DND-41 (cell line): ENCODE measurements around the gene ERMARD.
A peak's percentile ranks its signal among the peaks of the same experiment; 100 is the strongest.

Source experiments
- ATAC-seq: fragments of 200-7000 bp; cut with Tn5 transposase; 3 replicates; pipeline ENCODE4 v1.9.1; 2021; ENCODE audit warnings: low read depth; ENCODE audit not compliant: insufficient read depth
- DNase-seq: peaks from one replicate; pipeline ENCODE4 v3.0.0-alpha.2; 2020
- H2AFZ ChIP-seq: 2 replicates; pipeline ENCODE4 v1.6.0; 2012; ENCODE audit warnings: low read depth, low read length
- H3K27ac ChIP-seq: 2 replicates; pipeline ENCODE4 v1.5.1; 2012; ENCODE audit warnings: low read length, inconsistent platforms
- H3K27me3 ChIP-seq: fragments of 200-600 bp; sonication (generic); 2 replicates; pipeline ENCODE4 v1.6.0; 2012; ENCODE audit warnings: low read length, mild to moderate bottlenecking, inconsistent platforms; ENCODE audit not compliant: insufficient read depth, poor library complexity
- H3K36me3 ChIP-seq: 2 replicates; pipeline ENCODE4 v1.5.1; 2012; ENCODE audit warnings: low read length, inconsistent platforms; ENCODE audit not compliant: insufficient read depth
- H3K4me1 ChIP-seq: 2 replicates; pipeline ENCODE4 v1.5.1; 2012; ENCODE audit warnings: mild to moderate bottlenecking, low read length; ENCODE audit not compliant: insufficient read depth
- H3K4me2 ChIP-seq: 2 replicates; pipeline ENCODE4 v1.6.0; 2012; ENCODE audit warnings: mild to moderate bottlenecking, moderate library complexity, low read length, inconsistent platforms; ENCODE audit not compliant: insufficient read depth
- H3K4me3 ChIP-seq, 2 experiments: fragments of 200-600 bp in 1 of 2; shearing (Covaris generic) in 1 of 2; 2 replicates each; pipeline ENCODE4 v1.5.1; 2012 to 2016; ENCODE audit warnings: inconsistent platforms in 2 of 2, low read length in 2 of 2, mild to moderate bottlenecking in 2 of 2, low read depth in 1 of 2, moderate library complexity in 1 of 2
- H3K79me2 ChIP-seq: 2 replicates; pipeline ENCODE4 v1.6.0; 2012; ENCODE audit warnings: low read length, inconsistent platforms; ENCODE audit not compliant: insufficient read depth
- H3K9ac ChIP-seq: 2 replicates; pipeline ENCODE4 v1.6.0; 2012; ENCODE audit warnings: low read depth, mild to moderate bottlenecking, inconsistent platforms, low read length, moderate library complexity
- H3K9me3 ChIP-seq: 2 replicates; pipeline ENCODE4 v1.5.1; 2012; ENCODE audit warnings: low read length, moderate library complexity, mild to moderate bottlenecking, inconsistent platforms; ENCODE audit not compliant: insufficient read depth, severe bottlenecking
- H4K20me1 ChIP-seq: 2 replicates; pipeline ENCODE4 v1.6.0; 2012; ENCODE audit warnings: low read length; ENCODE audit not compliant: insufficient read depth
- CTCF ChIP-seq: IDR thresholded peaks from 2 replicates; pipeline ENCODE4 v1.5.1; 2012; ENCODE audit warnings: borderline replicate concordance, low read length, moderate library complexity, mild to moderate bottlenecking; ENCODE audit not compliant: poor library complexity, severe bottlenecking; ENCODE audit errors: extremely low read depth
- EZH2 ChIP-seq: IDR thresholded peaks from 3 replicates; pipeline ENCODE4 v1.6.1; 2012; ENCODE audit warnings: borderline replicate concordance, low read depth, mild to moderate bottlenecking, moderate library complexity, low read length, inconsistent platforms; ENCODE audit not compliant: severe bottlenecking

Gene ERMARD

GRCh38 chr6:169724494-169725124, 26.8 kb upstream of the ERMARD start, which contains the start of gene PHF10:
Gene PHF10, minus strand, starts transcription at chr6:169724500. Its CDS starts 569 bp downstream, at chr6:169723931.
- H3K9ac ChIP-seq = peak within 1 kb of the TSS; percentile 84
- peak; percentile 85 for DNase-seq
- H3K4me3 ChIP-seq = peak within 1 kb of the TSS; percentile 48 to 74
- peak within 1 kb of the TSS; percentile 91 for H3K4me2 ChIP-seq
- H3K36me3 ChIP-seq = no peaks in the 10 kb centered on the region; the same call in none of the 2 replicates
- peaks cover 18% of the 10 kb centered on the region for H4K20me1 ChIP-seq
- ATAC-seq = peak; percentile 77
- peaks cover 41% of the 10 kb centered on the region for H3K79me2 ChIP-seq
- no peaks in the 10 kb centered on the region for H3K27me3 ChIP-seq
- TF ChIP-seq CTCF = no peak
- no peak for TF ChIP-seq EZH2
- no peaks in the 10 kb centered on the region for H3K9me3 ChIP-seq
- peak within 1 kb of the TSS; percentile 81 for H3K27ac ChIP-seq
- H2AFZ ChIP-seq = peak within 1 kb of the TSS; percentile 83
- peaks cover 39% of the 10 kb centered on the region for H3K4me1 ChIP-seq

- Histone ChIP-seq H3K4me1 (peaks cover 36% of the 10 kb centered on the region), H3K27me3 (no peaks in the 10 kb centered on the region), H3K4me2 (peak overlapping the region; percentile 78), H3K9ac (peak overlapping the region; percentile 63), H3K79me2 (peaks cover 33% of the 10 kb centered on the region), H3K36me3 (no peaks in the 10 kb centered on the region; the same call in none of the 2 replicates), H3K9me3 (no peaks in the 10 kb centered on the region), H4K20me1 (peaks cover 15% of the 10 kb centered on the region), H2AFZ (peak overlapping the region; percentile 83), H3K27ac (peak overlapping the region; percentile 56), H3K4me3 (peak overlapping the region; percentile 23 to 63; a peak in 3 of 4 replicates)
- TF ChIP-seq CTCF (no peak), EZH2 (no peak)
- ATAC-seq (no peak), DNase-seq (peak; percentile 16)
These were observed 26.0 kb upstream of the ERMARD start for GRCh38 chr6:169725125-169726048.

DNA sequence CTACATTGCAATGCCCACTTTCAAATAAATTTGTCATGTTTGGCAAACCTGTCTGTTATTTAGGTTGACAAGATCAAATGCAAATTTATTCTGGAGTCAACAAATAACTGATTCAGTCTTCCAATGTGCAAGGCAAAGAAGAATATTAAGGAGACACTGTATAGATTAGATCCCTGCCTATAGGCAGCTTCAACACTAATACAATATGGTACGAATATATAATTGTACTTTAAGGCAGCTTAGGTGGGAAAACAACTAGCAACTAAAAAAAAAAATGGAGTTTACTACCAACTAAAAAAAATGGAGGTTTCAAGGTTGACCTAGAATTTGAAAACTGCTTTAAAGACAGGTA, 25.4 kb upstream of the ERMARD start:
- H4K20me1 ChIP-seq = peaks cover 14% of the 10 kb centered on the region
- H3K4me2 ChIP-seq = peak overlapping the region; percentile 16; the same call in 1 of the 2 replicates
- H3K79me2 ChIP-seq = peaks cover 26% of the 10 kb centered on the region
- ATAC-seq (no peak), DNase-seq (no peak)
- no peak for TF ChIP-seq CTCF
- TF ChIP-seq EZH2 = no peak
- no peak overlapping the region for H3K27ac ChIP-seq
- no peak overlapping the region for H3K4me3 ChIP-seq
- H3K27me3 ChIP-seq = no peaks in the 10 kb centered on the region
- no peaks in the 10 kb centered on the region; the same call in 1 of the 2 replicates for H3K36me3 ChIP-seq
- H2AFZ ChIP-seq = no peak overlapping the region
- no peaks in the 10 kb centered on the region for H3K9me3 ChIP-seq
- peaks cover 31% of the 10 kb centered on the region for H3K4me1 ChIP-seq
- no peak overlapping the region for H3K9ac ChIP-seq
